Liver (tissue), 9 donors: Measurements from ENCODE around the gene FAM25G. TPM values are rescaled to one million over a fixed set of nuclear protein-coding genes. Genes with fewer than 3 reads are reported as not detected.

Experiments
- DNase-seq: peaks from one replicate; pipeline ENCODE4 v3.0.0-alpha.2; 2017; ENCODE audit warnings: low spot score
- H3K27ac ChIP-seq, 2 donors: one replicate each; pipeline ENCODE4 v1.7.0; 2013; ENCODE audit warnings: inconsistent platforms in 2 of 2, low read length in 2 of 2, control low read depth in 1 of 2, low read depth in 1 of 2, mild to moderate bottlenecking in 1 of 2
- H3K27me3 ChIP-seq, 4 donors: one replicate each; pipeline versions ENCODE4 v1.6.1 to v1.7.0; 2013; ENCODE audit warnings: low read length in 3 of 4, inconsistent platforms in 1 of 4, mild to moderate bottlenecking in 1 of 4, moderate library complexity in 1 of 4; ENCODE audit not compliant: control insufficient read depth in 4 of 4, insufficient read depth in 4 of 4
- H3K36me3 ChIP-seq, 4 donors: one replicate each; pipeline versions ENCODE4 v1.6.1 to v1.7.0; 2013; ENCODE audit warnings: low read length in 3 of 4, mild to moderate bottlenecking in 3 of 4, low read depth in 1 of 4, moderate library complexity in 1 of 4; ENCODE audit not compliant: control insufficient read depth in 4 of 4, insufficient read depth in 3 of 4
- H3K4me1 ChIP-seq, 4 donors: one replicate each; pipeline versions ENCODE4 v1.6.1 to v1.7.0; 2013; ENCODE audit warnings: low read length in 3 of 4, mild to moderate bottlenecking in 3 of 4, moderate library complexity in 1 of 4; ENCODE audit not compliant: control insufficient read depth in 4 of 4, insufficient read depth in 4 of 4
- H3K4me3 ChIP-seq, 3 donors: one replicate each; pipeline versions ENCODE4 v1.6.1 to v1.7.0; 2013; ENCODE audit warnings: low read length in 3 of 3, control low read depth in 1 of 3, low read depth in 1 of 3, mild to moderate bottlenecking in 1 of 3
- H3K9ac ChIP-seq, 2 donors: one replicate each; pipeline ENCODE4 v1.7.0; 2013; ENCODE audit warnings: low read length in 2 of 2, mild to moderate bottlenecking in 2 of 2, moderate library complexity in 2 of 2, control low read depth in 1 of 2, low read depth in 1 of 2
- H3K9me3 ChIP-seq, 4 donors: one replicate each; pipeline versions ENCODE4 v1.6.1 to v1.7.0; 2013; ENCODE audit warnings: low read length in 3 of 4; ENCODE audit not compliant: control insufficient read depth in 4 of 4
- ATF3 ChIP-seq: IDR thresholded peaks from 2 replicates; pipeline ENCODE4 v1.6.1; 2016; ENCODE audit warnings: antibody characterized with exemption
- CTCF ChIP-seq: fragments of 150-350 bp; IDR thresholded peaks from 2 replicates; pipeline ENCODE4 v1.5.1; 2017; ENCODE audit warnings: improper control_type of control experiment, low read depth, low read length; ENCODE audit not compliant: missing input control
- EGR1 ChIP-seq, 2 donors: IDR thresholded peaks; 2 replicates each; pipeline ENCODE4 v1.6.1; 2016 to 2018; ENCODE audit warnings: antibody characterized with exemption in 2 of 2, low read depth in 2 of 2
- FOXA1 ChIP-seq: IDR thresholded peaks from 2 replicates; pipeline ENCODE4 v1.6.1; 2016; ENCODE audit warnings: antibody characterized with exemption
- FOXA2 ChIP-seq: IDR thresholded peaks from 2 replicates; pipeline ENCODE4 v1.6.1; 2016; ENCODE audit warnings: antibody characterized with exemption
- GABPA ChIP-seq, 2 donors: IDR thresholded peaks in 1 of 2; conservative IDR thresholded peaks in 1 of 2; 2 replicates each; pipeline ENCODE4 v1.6.1; 2016; ENCODE audit warnings: antibody characterized with exemption in 2 of 2, mild to moderate bottlenecking in 1 of 2, moderate library complexity in 1 of 2
- HNF4A ChIP-seq, 2 donors: conservative IDR thresholded peaks; 2 replicates each; pipeline ENCODE4 v1.6.1; 2016; ENCODE audit warnings: antibody characterized with exemption in 2 of 2, mild to moderate bottlenecking in 2 of 2
- HNF4G ChIP-seq: IDR thresholded peaks from 2 replicates; pipeline ENCODE4 v1.6.1; 2016; ENCODE audit warnings: antibody characterized with exemption
- JUND ChIP-seq, 2 donors: IDR thresholded peaks; 2 replicates each; pipeline ENCODE4 v1.6.1; 2016; ENCODE audit warnings: antibody characterized with exemption in 2 of 2
- NR2F2 ChIP-seq: IDR thresholded peaks from 2 replicates; pipeline ENCODE4 v1.6.1; 2016; ENCODE audit warnings: antibody characterized with exemption
- REST ChIP-seq: IDR thresholded peaks from 2 replicates; pipeline ENCODE4 v1.6.1; 2016; ENCODE audit warnings: antibody characterized with exemption, mild to moderate bottlenecking
- RXRA ChIP-seq, 2 donors: IDR thresholded peaks; 2 replicates each; pipeline ENCODE4 v1.6.1; 2017 to 2018; ENCODE audit warnings: antibody characterized with exemption in 2 of 2, mild to moderate bottlenecking in 1 of 2
- SP1 ChIP-seq: IDR thresholded peaks from 2 replicates; pipeline ENCODE4 v1.6.1; 2018; ENCODE audit warnings: antibody characterized with exemption, mild to moderate bottlenecking
- TAF1 ChIP-seq: conservative IDR thresholded peaks from 2 replicates; pipeline ENCODE4 v1.6.1; 2016; ENCODE audit warnings: antibody characterized with exemption, mild to moderate bottlenecking
- YY1 ChIP-seq: IDR thresholded peaks from 2 replicates; pipeline ENCODE4 v1.6.1; 2016; ENCODE audit warnings: antibody characterized with exemption, mild to moderate bottlenecking
- ZBTB33 ChIP-seq: IDR thresholded peaks from 2 replicates; pipeline ENCODE4 v1.6.1; 2016; ENCODE audit warnings: antibody characterized with exemption
- WGBS: extraction: QIAGEN DNeasy Blood & Tissue Kit; methylation state at CpG from one replicate; pipeline ENCODE4 v1.1.7; 2013; 5-methylcytosine and 5-hydroxymethylcytosine counted together
- polyA plus RNA-seq, 2 donors: library from polyadenylated mRNA; stranded (reverse) in 1 of 2; unstranded in 1 of 2; fragments of 200-250 nt in 1 of 2; fragments of >200 nt in 1 of 2; fragmentation: Nextera tagmentation in 1 of 2; extraction: Ambion mirVana in 1 of 2; gene quantifications; one replicate each; pipeline versions ENCODE4 v1.2.1 to v1.2.3, GENCODE V29; 2013 to 2015
- total RNA-seq, 2 donors: library from RNA; depleted of rRNA; stranded (reverse); fragments of >200 nt; gene quantifications; one replicate each; pipeline ENCODE4 v1.2.3, GENCODE V29; 2014
- donor health status: healthy.
- donor health status: healthy.
- donor health status: healthy.
- donor health status: healthy.
- donor health status: healthy.

FAM25G gene
- total and polyA plus RNA-seq, 4 donors: not detected

- TF ChIP-seq ZBTB33 (no peak), EGR1 (IDR thresholded peaks at IDR 0.05; ENCODE audit: low read depth in 2 of 2) (no peak)
Observed at GRCh38 chr10:47443145-47443544, 48.4 kb downstream of the FAM25G start (continued).

DNA sequence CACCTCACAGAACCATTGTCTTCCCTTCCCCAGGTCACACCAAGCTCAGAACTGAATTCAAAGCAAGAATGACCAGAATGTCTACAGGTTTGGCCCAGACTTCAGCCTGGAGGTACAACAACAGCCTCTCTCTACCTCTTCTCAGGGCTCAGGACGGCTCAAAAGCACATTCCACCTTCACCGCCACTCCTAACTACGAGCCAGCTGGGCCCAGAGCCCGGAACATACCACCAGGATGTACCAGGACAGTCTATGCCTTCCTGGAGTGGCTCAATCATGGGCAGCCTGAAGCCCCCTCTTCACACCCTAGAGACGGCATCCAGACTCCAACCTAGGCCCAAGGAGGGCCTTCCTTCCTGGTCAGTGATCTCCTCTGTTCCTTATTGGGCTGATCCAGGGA is 49.1 kb downstream of the FAM25G start:
- no peaks in the 10 kb centered on the region for H3K4me1 ChIP-seq
- no peak for DNase-seq
- no peak overlapping the region for H3K27ac ChIP-seq
- no peak overlapping the region for H3K9ac ChIP-seq
- no peak for TF ChIP-seq ATF3
- TF ChIP-seq HNF4A (conservative IDR thresholded peaks at IDR 0.05): no peak
- no peak for TF ChIP-seq ZBTB33
- TF ChIP-seq EGR1 (IDR thresholded peaks at IDR 0.05; ENCODE audit: low read depth in 2 of 2): no peak
- no peak for TF ChIP-seq YY1
- TF ChIP-seq HNF4G: no peak
- no peak for TF ChIP-seq CTCF
- TF ChIP-seq SP1: no peak
- no peak for TF ChIP-seq GABPA (IDR thresholded peaks at IDR 0.05 in 1 of 2, conservative IDR thresholded peaks at IDR 0.05 in 1 of 2)
- no peak for TF ChIP-seq TAF1
- no peak for TF ChIP-seq JUND (IDR thresholded peaks at IDR 0.05)
- TF ChIP-seq RXRA (IDR thresholded peaks at IDR 0.05): no peak
- no peak for TF ChIP-seq FOXA1
- TF ChIP-seq NR2F2: no peak
- TF ChIP-seq FOXA2: no peak
- no peak for TF ChIP-seq REST
- peaks cover 1 to 6% (median 3%) of the 10 kb centered on the region in 4 donors for H3K9me3 ChIP-seq
- 94% methylated on average over 5 of the region's 5 CpGs for WGBS
- no peaks in the 10 kb centered on the region for H3K27me3 ChIP-seq
- no peaks in the 10 kb centered on the region for H3K36me3 ChIP-seq
- no peak overlapping the region for H3K4me3 ChIP-seq
